Ishikawa (cell line): ENCODE measurements around the gene GRIP2.

Experiments
- CEBPB ChIP-seq: IDR thresholded peaks from 2 replicates; pipeline ENCODE4 v1.6.1; 2012
- CREB1 ChIP-seq: IDR thresholded peaks from 2 replicates; pipeline ENCODE4 v1.6.1; 2012; ENCODE audit warnings: low read depth
- EGR1 ChIP-seq: IDR thresholded peaks from 2 replicates; pipeline ENCODE4 v1.6.1; 2012
- EP300 ChIP-seq: IDR thresholded peaks from 2 replicates; pipeline ENCODE4 v1.6.1; 2012; ENCODE audit warnings: borderline replicate concordance
- FOXM1 ChIP-seq: IDR thresholded peaks from 2 replicates; pipeline ENCODE4 v1.6.1; 2012; ENCODE audit warnings: low read depth, borderline replicate concordance
- NFIC ChIP-seq: IDR thresholded peaks from 2 replicates; pipeline ENCODE4 v1.6.1; 2012
- RAD21 ChIP-seq: IDR thresholded peaks from 2 replicates; pipeline ENCODE4 v1.6.1; 2012; ENCODE audit warnings: low read depth
- TAF1 ChIP-seq: IDR thresholded peaks from 2 replicates; pipeline ENCODE4 v1.6.1; 2012; ENCODE audit warnings: low read depth, mild to moderate bottlenecking
- TCF12 ChIP-seq: IDR thresholded peaks from 2 replicates; pipeline ENCODE4 v1.6.1; 2012; ENCODE audit warnings: low read depth
- TEAD4 ChIP-seq: IDR thresholded peaks from 2 replicates; pipeline ENCODE4 v1.6.1; 2012
- YY1 ChIP-seq: IDR thresholded peaks from 2 replicates; pipeline ENCODE4 v1.6.1; 2012; ENCODE audit warnings: low read depth
- ZBTB7A ChIP-seq: IDR thresholded peaks from 2 replicates; pipeline ENCODE4 v1.6.1; 2012; ENCODE audit warnings: low read depth
- TF ChIP-seq, protein P1 (sequence below): IDR thresholded peaks from 2 replicates; pipeline ENCODE4 v1.6.1; 2012
- TF ChIP-seq, protein P2 (sequence below): IDR thresholded peaks from 2 replicates; pipeline ENCODE4 v1.6.1; 2012; ENCODE audit warnings: low read depth, mild to moderate bottlenecking
- TF ChIP-seq, protein P3 (sequence below): IDR thresholded peaks from 2 replicates; pipeline ENCODE4 v1.6.1; 2012

The GRIP2 gene

GRCh38 chr3:14543446-14543845 lies 3.3 kb upstream of the GRIP2 start:
- TF ChIP-seq, protein P1, sequence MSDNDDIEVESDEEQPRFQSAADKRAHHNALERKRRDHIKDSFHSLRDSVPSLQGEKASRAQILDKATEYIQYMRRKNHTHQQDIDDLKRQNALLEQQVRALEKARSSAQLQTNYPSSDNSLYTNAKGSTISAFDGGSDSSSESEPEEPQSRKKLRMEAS: no peak
- TF ChIP-seq ZBTB7A: no peak
- TF ChIP-seq TAF1: no peak

- no peak for TF ChIP-seq YY1
- TF ChIP-seq RAD21: no peak
- TF ChIP-seq FOXM1: no peak
- no peak for TF ChIP-seq NFIC
- no peak for TF ChIP-seq CREB1
- TF ChIP-seq, protein P2, sequence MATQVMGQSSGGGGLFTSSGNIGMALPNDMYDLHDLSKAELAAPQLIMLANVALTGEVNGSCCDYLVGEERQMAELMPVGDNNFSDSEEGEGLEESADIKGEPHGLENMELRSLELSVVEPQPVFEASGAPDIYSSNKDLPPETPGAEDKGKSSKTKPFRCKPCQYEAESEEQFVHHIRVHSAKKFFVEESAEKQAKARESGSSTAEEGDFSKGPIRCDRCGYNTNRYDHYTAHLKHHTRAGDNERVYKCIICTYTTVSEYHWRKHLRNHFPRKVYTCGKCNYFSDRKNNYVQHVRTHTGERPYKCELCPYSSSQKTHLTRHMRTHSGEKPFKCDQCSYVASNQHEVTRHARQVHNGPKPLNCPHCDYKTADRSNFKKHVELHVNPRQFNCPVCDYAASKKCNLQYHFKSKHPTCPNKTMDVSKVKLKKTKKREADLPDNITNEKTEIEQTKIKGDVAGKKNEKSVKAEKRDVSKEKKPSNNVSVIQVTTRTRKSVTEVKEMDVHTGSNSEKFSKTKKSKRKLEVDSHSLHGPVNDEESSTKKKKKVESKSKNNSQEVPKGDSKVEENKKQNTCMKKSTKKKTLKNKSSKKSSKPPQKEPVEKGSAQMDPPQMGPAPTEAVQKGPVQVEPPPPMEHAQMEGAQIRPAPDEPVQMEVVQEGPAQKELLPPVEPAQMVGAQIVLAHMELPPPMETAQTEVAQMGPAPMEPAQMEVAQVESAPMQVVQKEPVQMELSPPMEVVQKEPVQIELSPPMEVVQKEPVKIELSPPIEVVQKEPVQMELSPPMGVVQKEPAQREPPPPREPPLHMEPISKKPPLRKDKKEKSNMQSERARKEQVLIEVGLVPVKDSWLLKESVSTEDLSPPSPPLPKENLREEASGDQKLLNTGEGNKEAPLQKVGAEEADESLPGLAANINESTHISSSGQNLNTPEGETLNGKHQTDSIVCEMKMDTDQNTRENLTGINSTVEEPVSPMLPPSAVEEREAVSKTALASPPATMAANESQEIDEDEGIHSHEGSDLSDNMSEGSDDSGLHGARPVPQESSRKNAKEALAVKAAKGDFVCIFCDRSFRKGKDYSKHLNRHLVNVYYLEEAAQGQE: no peak
- TF ChIP-seq CEBPB: no peak
- no peak for TF ChIP-seq ZBTB7A
- no peak for TF ChIP-seq EGR1
These were observed 2.5 kb upstream of the GRIP2 start for GRCh38 chr3:14542656-14543055.

- TF ChIP-seq, protein P2: no peak
- TF ChIP-seq NFIC (no peak), ZBTB7A (no peak)
These were observed 1.5 kb upstream of the GRIP2 start for GRCh38 chr3:14541646-14542045.

DNA sequence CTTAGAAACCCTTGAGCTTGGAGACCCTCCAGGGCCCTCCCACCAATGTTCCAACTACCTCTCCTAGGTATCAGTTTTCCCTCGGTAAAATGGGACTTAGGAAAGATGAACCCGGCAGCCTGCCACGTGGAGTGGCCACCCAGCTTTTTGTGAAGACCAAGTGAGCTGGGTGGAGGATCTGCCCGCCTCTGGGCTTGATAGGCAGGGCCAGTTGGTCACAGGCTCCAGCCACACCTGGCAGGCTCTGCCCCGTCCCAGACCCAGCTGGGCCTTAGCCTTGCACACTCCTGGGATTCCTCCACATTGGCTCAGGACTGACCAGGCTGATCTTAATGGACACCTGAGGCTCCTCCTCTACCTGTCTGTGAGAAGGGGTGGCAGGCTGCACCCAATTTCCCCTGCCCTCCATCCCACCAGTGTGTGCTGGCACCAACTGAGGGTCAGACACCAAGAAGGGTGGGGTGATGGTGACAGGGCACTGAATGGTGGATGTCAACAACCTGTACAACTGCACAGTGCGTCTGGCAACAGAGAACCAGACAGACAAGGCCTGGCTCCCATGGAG lies 761 bp upstream of the GRIP2 start:
- no peak for TF ChIP-seq ZBTB7A
- no peak for TF ChIP-seq CEBPB
- TF ChIP-seq EGR1: no peak
- TF ChIP-seq, protein P1: no peak
- TF ChIP-seq, protein P2: no peak
- TF ChIP-seq TEAD4: no peak
- no peak for TF ChIP-seq NFIC

DNA sequence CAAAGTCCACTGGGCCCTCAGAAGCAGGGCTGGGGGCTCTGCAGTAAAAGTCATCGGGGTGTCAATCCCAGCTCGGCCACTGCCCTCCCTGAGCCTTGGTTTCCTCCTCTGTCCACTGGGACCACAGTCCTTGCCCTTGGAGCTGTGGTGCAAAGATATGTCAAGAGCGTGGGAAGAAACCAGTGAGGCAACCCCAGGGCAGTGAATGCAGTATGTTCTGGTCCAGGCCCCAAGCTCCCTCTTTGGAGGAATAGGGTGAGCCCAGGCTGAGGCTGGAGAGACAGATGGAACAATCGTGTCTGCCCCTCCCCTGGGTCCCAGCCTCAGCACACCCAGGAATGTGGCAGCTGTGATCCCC lies 779 bp downstream of the GRIP2 start:
- TF ChIP-seq NFIC (no peak), RAD21 (no peak), ZBTB7A (no peak), TEAD4 (no peak), TAF1 (no peak), YY1 (no peak), EGR1 (no peak)
- TF ChIP-seq, protein P3, sequence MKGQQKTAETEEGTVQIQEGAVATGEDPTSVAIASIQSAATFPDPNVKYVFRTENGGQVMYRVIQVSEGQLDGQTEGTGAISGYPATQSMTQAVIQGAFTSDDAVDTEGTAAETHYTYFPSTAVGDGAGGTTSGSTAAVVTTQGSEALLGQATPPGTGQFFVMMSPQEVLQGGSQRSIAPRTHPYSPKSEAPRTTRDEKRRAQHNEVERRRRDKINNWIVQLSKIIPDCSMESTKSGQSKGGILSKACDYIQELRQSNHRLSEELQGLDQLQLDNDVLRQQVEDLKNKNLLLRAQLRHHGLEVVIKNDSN: no peak
- TF ChIP-seq, protein P1: no peak

DNA sequence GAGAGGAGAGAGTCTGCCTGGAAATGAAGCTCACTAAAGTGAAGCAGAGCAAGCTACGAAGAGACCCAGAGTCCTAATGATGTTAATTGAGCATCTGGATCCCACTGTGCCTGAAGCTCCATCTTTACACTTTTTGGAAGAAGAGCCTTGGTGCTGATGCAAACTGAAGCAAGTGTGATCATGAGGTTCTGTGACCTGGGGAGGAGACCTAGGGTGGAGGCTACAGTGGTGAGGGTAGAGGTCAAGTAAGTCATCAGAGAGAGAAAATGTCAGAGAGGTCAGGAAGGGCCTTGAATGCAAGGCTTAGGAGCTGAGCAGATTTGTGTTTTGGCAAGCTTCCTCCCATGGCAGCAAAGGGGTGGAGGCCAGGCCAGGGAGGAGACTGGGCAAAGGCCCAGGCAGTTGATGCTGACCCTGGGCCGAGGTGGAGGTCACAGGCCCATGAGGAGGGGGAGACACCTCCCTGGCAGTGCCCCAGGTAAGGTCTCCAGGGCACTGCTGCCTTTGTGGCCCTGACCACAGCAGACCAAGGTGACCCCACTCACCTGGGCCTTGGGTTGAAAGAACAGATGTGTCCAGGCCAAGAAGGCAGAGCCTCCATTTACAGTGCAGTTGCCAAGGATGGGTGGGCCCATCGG lies 1.6 kb downstream of the GRIP2 start:
- no peak for TF ChIP-seq TEAD4
- TF ChIP-seq TCF12: no peak
- TF ChIP-seq RAD21: no peak
- TF ChIP-seq EP300: no peak
- TF ChIP-seq CREB1: no peak
